ENCODE data around the gene LRRTM2. TPM values are rescaled to one million over a fixed set of nuclear protein-coding genes. Genes with fewer than 3 reads are reported as not detected.

LRRTM2 gene
- total and polyA plus RNA-seq, 2 donors (not counting 1 experiment from before 2014, with no cell fraction given) = 0.01 TPM; not detected in 1

- POLR2A ChIA-PET = no interaction called here
Observed at GRCh38 chr5:138895918-138896317, 20.8 kb upstream of the LRRTM2 start.

GRCh38 chr5:138890644-138891043 is 15.5 kb upstream of the LRRTM2 start:
- no peak for TF ChIP-seq CTCF (IDR thresholded peaks at IDR 0.05)
- TF ChIP-seq EZH2 (IDR thresholded peaks at IDR 0.05; ENCODE audit: borderline replicate concordance, insufficient read depth, low read depth, low read length, poor library complexity, severe bottlenecking) = no peak
- H2AFZ ChIP-seq (ENCODE audit: insufficient read depth, low read depth, low read length, poor library complexity, severe bottlenecking) = no peak overlapping the region
- no peak overlapping the region for H3K9ac ChIP-seq (ENCODE audit: low read length)
- Mint-ChIP-seq H3K9me3 (ENCODE audit: insufficient read depth) (peaks cover 8% of the 10 kb centered on the region), H3K4me1 (no peaks in the 10 kb centered on the region), H3K4me3 (no peak overlapping the region), H3K27me3 (no peaks in the 10 kb centered on the region), H3K27ac (no peak overlapping the region)
- H3K27ac ChIP-seq (ENCODE audit: low read length in 2 of 2) = no peak overlapping the region
- no peaks in the 10 kb centered on the region for H3K4me1 ChIP-seq (ENCODE audit: control insufficient read depth in 2 of 2, insufficient read depth in 2 of 2, low read length in 2 of 2)
- no peak overlapping the region for H3K4me2 ChIP-seq (replicated peaks; ENCODE audit: low read depth, low read length, poor library complexity, severe bottlenecking)
- ChIA-PET CTCF (no interaction called here), POLR2A (no interaction called here)
- H4K20me1 ChIP-seq (ENCODE audit: control insufficient read depth, insufficient read depth, low read length, poor library complexity, severe bottlenecking) = no peaks in the 10 kb centered on the region
- no peak for ATAC-seq (ENCODE audit: low read depth)
- H3K36me3 ChIP-seq (replicated peaks in 1 of 2; ENCODE audit: control extremely low read depth in 1 of 2, control insufficient read depth in 1 of 2, extremely low read depth in 1 of 2, insufficient read depth in 2 of 2, low read length in 1 of 2) = peaks cover 9 to 23% of the 10 kb centered on the region in 2 experiments
- no peak for DNase-seq
- peaks cover 0 to 9% (median 7%) of the 10 kb centered on the region in 3 donors for H3K9me3 ChIP-seq (ENCODE audit: control extremely low read depth in 1 of 3, control insufficient read depth in 2 of 3, insufficient read depth in 1 of 3, low read length in 2 of 3)
- no peak overlapping the region for H3K4me3 ChIP-seq (ENCODE audit: control extremely low read depth in 1 of 5, extremely low read depth in 1 of 5, insufficient read depth in 1 of 5, low read depth in 2 of 5, low read length in 4 of 5)
- H3K27me3 ChIP-seq (replicated peaks in 1 of 4; ENCODE audit: control extremely low read depth in 1 of 4, control insufficient read depth in 3 of 4, insufficient read depth in 4 of 4, low read length in 3 of 4) = no peaks in the 10 kb centered on the region
- H3K79me2 ChIP-seq (ENCODE audit: control insufficient read depth, insufficient read depth, low read length) = no peaks in the 10 kb centered on the region
- intact Hi-C loops (cut with micrococcal nuclease) = no loop called here

More at GRCh38 chr5:138895918-138896317, 20.8 kb upstream of the LRRTM2 start:
- H3K4me3 Mint-ChIP-seq = no peak overlapping the region
- Histone ChIP-seq H3K9me3 (ENCODE audit: control extremely low read depth in 1 of 3, control insufficient read depth in 2 of 3, insufficient read depth in 1 of 3, low read length in 2 of 3) (no peaks in the 10 kb centered on the region), H3K4me1 (ENCODE audit: control insufficient read depth in 2 of 2, insufficient read depth in 2 of 2, low read length in 2 of 2) (no peaks in the 10 kb centered on the region), H3K9ac (ENCODE audit: low read length) (no peak overlapping the region), H3K4me2 (replicated peaks; ENCODE audit: low read depth, low read length, poor library complexity, severe bottlenecking) (no peak overlapping the region), H3K4me3 (ENCODE audit: control extremely low read depth in 1 of 5, extremely low read depth in 1 of 5, insufficient read depth in 1 of 5, low read depth in 2 of 5, low read length in 4 of 5) (no peak overlapping the region), H3K36me3 (replicated peaks in 1 of 2; ENCODE audit: control extremely low read depth in 1 of 2, control insufficient read depth in 1 of 2, extremely low read depth in 1 of 2, insufficient read depth in 2 of 2, low read length in 1 of 2) (peaks cover 0 to 2% of the 10 kb centered on the region in 2 experiments), H2AFZ (ENCODE audit: insufficient read depth, low read depth, low read length, poor library complexity, severe bottlenecking) (no peak overlapping the region), H3K27ac (ENCODE audit: low read length in 2 of 2) (no peak overlapping the region), H3K79me2 (ENCODE audit: control insufficient read depth, insufficient read depth, low read length) (no peaks in the 10 kb centered on the region), H4K20me1 (ENCODE audit: control insufficient read depth, insufficient read depth, low read length, poor library complexity, severe bottlenecking) (no peaks in the 10 kb centered on the region), H3K27me3 (replicated peaks in 1 of 4; ENCODE audit: control extremely low read depth in 1 of 4, control insufficient read depth in 3 of 4, insufficient read depth in 4 of 4, low read length in 3 of 4) (no peaks in the 10 kb centered on the region)
- no peaks in the 10 kb centered on the region for H3K27me3 Mint-ChIP-seq
- CTCF ChIA-PET = no interaction called here
- DNase-seq = no peak
- H3K9me3 Mint-ChIP-seq (ENCODE audit: insufficient read depth) = no peaks in the 10 kb centered on the region
- TF ChIP-seq CTCF (IDR thresholded peaks at IDR 0.05) = no peak
- TF ChIP-seq EZH2 (IDR thresholded peaks at IDR 0.05; ENCODE audit: borderline replicate concordance, insufficient read depth, low read depth, low read length, poor library complexity, severe bottlenecking) = no peak
- H3K4me1 Mint-ChIP-seq = peaks cover 6% of the 10 kb centered on the region
- intact Hi-C loops (cut with micrococcal nuclease) = no loop called here
- H3K27ac Mint-ChIP-seq = no peak overlapping the region
- WGBS (ENCODE audit: insufficient coverage) = no CpG with 5 or more reads among the region's 1 CpG
- no peak for ATAC-seq (ENCODE audit: low read depth)
